Panc1 (cell line): ENCODE data around the gene ATG4D.

Experiments
- POLR2AphosphoS5 ChIP-seq: IDR thresholded peaks from 2 replicates; pipeline ENCODE4 v1.6.1; 2012; ENCODE audit warnings: mild to moderate bottlenecking, low read depth, low read length, moderate library complexity
- REST ChIP-seq, 2 experiments: IDR thresholded peaks; 2 replicates each; pipeline ENCODE4 v1.6.1; 2011 to 2012; ENCODE audit warnings: low read depth in 2 of 2, control low read depth in 1 of 2, low read length in 1 of 2, mild to moderate bottlenecking in 1 of 2, moderate library complexity in 1 of 2; ENCODE audit not compliant: insufficient read depth in 1 of 2
- TF ChIP-seq, protein P1 (sequence below): fragments of 450-650 bp; IDR thresholded peaks from 2 replicates; pipeline ENCODE4 v1.5.1; 2017; ENCODE audit warnings: mild to moderate bottlenecking

GRCh38 chr19:10582091-10582490 is 38.4 kb downstream of the ATG4D start:
- TF ChIP-seq, protein P1, sequence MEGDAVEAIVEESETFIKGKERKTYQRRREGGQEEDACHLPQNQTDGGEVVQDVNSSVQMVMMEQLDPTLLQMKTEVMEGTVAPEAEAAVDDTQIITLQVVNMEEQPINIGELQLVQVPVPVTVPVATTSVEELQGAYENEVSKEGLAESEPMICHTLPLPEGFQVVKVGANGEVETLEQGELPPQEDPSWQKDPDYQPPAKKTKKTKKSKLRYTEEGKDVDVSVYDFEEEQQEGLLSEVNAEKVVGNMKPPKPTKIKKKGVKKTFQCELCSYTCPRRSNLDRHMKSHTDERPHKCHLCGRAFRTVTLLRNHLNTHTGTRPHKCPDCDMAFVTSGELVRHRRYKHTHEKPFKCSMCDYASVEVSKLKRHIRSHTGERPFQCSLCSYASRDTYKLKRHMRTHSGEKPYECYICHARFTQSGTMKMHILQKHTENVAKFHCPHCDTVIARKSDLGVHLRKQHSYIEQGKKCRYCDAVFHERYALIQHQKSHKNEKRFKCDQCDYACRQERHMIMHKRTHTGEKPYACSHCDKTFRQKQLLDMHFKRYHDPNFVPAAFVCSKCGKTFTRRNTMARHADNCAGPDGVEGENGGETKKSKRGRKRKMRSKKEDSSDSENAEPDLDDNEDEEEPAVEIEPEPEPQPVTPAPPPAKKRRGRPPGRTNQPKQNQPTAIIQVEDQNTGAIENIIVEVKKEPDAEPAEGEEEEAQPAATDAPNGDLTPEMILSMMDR: no peak
- TF ChIP-seq REST (IDR thresholded peaks at IDR 0.05; ENCODE audit: insufficient read depth in 1 of 2, low read depth in 2 of 2, low read length in 1 of 2) (no peak), POLR2AphosphoS5 (no peak)
